Measurements from ENCODE around the gene SLC48A1.
A peak's percentile ranks its signal among the peaks of the same experiment; 100 is the strongest.

SLC48A1 gene

DNA sequence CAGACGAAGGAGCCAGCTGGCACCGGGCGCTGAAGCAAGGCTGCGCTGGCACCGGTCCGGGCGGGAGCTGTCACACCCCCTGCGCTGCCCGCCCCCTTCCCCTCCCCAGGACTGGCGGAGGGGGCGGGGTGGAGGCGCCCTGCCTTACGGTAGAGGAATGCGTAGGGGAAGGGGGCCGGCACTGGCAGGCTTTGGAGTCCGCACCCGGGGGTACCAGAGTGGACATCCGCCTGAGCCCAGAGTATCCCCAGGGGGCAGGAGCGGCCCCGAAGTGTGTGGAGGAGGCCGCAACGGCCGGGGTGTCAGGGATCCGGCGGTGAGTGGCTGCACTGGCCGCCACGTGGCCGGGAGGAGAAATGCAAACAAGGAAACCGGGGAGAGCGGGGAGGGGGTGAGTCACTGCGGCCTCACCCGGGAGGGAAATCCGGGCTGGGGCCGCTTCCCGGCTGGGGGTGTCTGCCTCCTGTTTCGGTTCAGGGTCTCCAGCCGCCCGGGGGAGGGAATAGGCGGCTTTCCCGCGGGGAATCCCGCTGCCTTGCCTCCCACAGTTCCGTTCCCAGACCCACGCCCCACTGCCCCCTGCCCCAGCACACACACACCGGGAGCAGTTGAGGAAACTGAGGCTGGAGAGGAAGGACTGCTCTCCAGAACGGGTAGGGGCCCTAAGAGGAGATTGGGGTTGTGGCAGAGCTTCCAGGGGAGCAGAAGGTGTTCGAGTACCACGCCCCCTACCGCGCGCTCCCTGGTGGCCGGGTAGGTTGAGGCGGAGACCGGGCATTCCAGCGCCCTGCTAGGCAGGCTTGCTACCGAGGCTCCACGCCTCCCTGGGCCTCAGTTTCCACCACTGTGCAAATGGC lies 14.0 kb upstream of the SLC48A1 start, which contains the start of gene RAPGEF3:
TSS of gene RAPGEF3 (minus strand) at position 47 of the 857 bp plus-strand sequence. CDS start 324 bp downstream, outside the sequence.
- peak; percentile 45 for DNase-seq

DNA sequence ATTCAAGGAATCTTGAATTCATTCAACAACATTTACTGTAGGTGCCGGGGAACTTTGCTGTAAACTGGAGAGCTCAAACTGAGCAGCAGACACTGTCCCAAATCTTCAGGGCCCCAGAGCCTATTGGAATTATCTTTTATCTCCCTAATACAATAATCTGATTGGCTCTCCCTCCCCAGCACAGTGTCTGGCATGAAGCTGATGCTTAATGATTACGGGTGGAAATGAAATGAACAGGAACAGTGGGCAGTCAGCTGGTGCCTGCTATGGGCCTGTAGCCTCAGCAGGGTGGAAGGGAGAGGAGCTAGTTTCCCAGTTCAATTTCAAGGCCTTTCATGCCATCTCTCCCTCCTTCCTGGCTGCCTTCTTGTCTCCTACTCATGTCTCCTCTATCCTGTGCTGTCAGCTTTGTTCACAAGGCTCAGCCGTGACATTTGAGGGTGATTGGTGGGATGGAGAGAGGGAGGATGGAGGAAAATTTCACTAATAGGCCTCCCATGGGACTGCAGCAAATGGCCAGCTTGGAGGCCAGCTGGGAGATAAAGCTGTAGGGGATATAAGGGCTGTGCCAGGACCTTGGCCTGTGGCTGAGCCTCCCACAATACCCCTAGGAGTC lies 10.1 kb upstream of the SLC48A1 start:
- no peak for DNase-seq

- DNase-seq, result no peak
Observed at GRCh38 chr12:47763481-47764346, 9.3 kb upstream of the SLC48A1 start.

- no peak for DNase-seq
Observed at GRCh38 chr12:47766502-47767215, 6.4 kb upstream of the SLC48A1 start.

DNA sequence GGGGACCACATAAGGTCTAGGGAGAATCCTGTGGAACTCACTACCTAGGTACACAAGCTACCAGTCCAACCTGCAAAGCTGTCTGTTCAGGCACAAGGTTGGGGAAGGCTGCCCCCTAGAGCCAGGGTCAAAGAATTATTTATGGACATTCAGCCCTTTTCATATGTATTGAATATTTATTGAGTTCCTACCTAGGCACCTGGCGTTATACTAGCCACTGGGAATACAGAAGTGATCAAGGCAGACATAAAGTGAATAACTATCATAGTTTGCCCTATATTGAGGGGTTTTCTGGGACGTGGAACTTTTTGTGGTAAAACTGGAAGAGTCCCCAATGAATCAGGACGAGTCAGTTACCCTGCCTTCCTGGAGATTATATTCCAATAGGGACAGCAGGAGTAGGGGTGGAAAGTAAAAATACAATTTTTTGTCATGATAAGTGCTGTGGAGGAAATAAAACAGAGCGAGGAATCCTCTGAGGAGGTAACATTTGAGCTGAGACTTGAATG lies 5.8 kb upstream of the SLC48A1 start:
- no peak for DNase-seq

DNA sequence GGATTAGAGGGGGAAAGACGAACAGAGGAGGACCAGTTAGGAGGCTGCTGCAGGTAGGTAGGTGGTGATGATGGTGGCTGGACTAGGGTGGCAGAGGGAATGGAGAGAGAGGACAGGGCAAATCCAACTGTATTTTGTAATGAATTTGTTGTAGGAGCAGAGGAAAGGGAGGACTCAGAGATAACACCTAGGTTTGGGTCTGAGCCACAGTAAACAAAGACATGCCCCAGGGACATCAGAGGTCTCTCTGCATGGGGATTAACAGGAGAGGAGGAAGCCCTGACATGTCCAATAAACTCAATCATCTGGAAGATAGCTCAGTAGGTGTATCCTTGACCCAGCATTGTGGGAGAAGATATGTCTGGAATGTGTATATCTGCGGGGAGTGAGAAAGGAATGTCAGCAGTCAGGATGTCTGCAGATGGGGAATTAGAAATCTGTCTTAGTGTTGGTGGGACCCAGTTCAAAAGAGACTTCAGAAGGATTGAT lies 4.7 kb upstream of the SLC48A1 start:
- no peak for DNase-seq

GRCh38 chr12:47769234-47770085 lies 3.6 kb upstream of the SLC48A1 start:
- no peak for DNase-seq

DNA sequence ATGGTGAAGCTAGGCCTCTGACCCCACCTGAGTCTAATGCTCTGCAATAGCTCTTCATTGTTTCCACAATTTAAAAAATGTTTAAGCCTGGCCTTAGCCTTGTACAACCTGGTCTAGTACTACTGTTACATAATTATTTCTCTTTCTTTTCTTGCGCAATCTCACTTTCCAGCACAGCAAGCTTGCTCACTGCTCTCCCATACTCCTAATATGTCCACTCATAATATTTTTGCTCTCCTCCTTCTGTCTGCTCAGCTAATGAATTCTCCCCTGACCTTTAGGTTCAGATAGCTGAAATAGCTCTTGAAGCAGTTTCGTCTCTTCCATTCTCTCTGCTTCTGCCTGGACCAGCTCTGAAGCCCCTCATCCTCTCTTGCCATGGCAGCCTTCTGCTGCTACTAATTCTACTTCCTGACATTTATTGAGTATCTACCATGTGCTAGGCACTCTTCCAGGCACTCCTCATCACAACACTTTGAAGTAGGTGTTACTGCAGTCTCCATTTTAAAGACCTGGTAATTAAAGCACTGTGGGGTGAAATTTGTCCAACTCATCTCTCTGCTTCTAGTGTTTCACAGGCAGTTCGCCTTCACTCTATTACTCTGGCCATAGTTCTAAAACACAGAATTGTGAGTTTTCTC lies 2.8 kb upstream of the SLC48A1 start:
- no peak for DNase-seq

GRCh38 chr12:47771304-47771703 lies 1.7 kb upstream of the SLC48A1 start:
- no peak for DNase-seq

DNA sequence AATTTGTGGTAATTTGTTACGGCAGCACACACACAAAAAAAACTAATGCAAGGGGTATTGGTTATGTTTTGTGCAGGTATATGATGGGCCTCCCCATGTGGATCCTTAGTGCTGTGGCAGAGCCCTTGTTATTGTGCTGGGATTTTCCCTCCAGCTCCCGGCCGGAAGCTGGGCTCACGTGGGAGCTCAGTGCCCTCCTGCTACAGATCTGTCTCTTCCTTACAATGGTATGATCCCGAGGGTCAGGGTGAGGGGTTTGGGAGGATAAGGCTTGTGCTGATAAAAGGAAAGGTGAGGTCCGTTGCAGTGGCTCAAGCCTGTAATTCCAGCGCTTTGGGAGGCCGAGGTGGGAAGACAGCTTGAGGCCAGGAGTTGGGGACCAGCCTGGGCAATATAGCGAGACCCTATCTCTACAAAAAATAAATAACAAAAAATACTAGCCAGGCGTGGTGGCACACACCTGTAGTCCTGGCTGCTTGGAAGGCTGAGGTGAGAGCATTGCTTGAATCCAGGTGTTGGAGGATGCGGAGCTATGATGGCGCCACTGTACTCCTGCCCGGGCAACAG lies 861 bp upstream of the SLC48A1 start:
- DNase-seq, result no peak

DNA sequence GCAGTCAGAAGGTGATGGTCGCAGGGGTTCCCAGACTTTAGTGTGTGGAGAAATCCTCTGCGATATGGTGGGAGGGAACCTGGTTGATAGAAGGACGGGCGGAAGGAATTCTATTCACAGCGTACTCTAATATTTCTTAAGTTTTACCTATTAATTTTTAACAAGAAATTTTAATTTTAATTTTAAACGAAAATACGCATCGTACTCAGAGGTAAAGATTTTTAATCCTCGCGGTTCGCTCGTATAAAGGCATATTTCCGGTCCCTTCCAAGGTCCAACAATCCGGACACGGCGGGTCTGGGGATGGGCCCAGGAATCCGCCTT lies 338 bp upstream of the SLC48A1 start:
- no peak for DNase-seq

- no peak for DNase-seq
Observed at GRCh38 chr12:47773858-47774580, 981 bp downstream of the SLC48A1 start.

- DNase-seq, result no peak
Observed at GRCh38 chr12:47774663-47775062, 1.6 kb downstream of the SLC48A1 start.

DNA sequence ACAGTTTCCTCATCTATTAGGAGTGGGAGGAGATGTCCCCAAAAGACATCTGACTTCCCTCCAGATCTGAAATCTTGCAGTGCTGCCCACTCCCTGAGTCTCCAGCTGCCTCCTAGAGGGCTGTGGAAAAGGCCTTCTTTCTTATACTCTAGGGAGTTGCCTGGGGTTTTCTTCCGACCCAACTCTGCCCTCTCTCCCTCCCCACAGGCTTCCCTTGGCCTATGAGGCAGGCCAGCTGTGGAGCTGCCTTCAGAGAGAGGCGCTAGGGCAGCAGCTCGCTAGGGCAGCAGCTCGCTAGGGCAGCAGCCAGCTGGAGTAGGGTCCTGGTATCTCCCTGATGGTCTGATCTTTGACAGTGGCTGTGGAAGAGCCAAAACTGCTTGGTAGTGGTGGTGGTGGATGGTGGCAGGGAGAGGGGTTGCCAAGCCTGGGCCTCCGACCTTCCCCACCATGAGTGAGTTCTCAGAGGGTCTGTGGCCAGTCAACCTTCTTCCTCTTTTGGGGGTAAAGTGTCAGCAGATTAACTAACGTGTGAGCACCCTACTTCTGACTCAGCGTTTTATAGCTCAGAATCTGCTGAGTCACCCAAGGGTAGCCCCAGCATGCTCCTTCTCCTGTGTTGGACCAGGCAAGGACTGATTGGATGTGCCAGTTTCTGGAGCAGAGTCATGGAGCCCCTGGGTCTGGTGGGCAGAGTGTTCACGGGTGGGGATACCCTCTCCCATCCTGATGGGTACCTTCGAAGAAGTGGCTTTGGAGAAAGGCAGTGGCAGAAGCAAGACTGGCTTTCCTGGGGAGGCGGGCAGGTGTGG lies 2.3 kb downstream of the SLC48A1 start:
- no peak for DNase-seq

DNA sequence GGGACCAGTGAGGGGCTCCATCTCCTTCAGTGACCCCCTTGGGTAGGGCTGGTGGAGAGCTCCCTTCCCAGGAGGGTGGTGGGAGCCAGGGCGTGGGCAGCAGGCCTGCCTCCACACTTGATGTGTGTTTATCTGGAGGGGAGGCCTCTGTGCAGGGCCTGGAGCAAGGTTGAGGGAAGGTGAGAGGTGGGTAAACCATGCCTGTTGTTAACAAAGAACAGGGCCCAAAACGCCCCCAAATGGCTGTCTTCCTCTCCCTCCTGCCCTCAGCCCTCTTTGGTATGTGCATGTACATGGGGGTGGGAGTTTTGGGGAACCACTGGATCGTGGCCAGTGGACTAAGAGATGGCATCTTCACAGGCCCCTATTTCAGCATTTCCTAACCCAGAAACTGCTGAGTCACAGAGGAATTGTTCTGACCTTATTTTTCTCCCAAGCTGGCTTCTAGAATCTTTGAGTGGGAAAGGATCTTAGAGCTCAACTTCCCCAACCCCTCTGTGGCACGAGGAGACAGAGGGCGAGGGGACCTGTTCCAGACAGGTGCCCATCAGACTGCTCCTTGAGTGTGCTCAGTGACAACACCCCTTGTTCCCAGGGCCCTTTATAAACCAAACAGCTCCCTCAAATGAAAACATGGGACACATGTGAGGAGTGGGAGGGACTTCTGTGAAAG lies 3.6 kb downstream of the SLC48A1 start:
- no peak for DNase-seq

GRCh38 chr12:47777151-47777550 lies 4.1 kb downstream of the SLC48A1 start:
- DNase-seq, result no peak

DNA sequence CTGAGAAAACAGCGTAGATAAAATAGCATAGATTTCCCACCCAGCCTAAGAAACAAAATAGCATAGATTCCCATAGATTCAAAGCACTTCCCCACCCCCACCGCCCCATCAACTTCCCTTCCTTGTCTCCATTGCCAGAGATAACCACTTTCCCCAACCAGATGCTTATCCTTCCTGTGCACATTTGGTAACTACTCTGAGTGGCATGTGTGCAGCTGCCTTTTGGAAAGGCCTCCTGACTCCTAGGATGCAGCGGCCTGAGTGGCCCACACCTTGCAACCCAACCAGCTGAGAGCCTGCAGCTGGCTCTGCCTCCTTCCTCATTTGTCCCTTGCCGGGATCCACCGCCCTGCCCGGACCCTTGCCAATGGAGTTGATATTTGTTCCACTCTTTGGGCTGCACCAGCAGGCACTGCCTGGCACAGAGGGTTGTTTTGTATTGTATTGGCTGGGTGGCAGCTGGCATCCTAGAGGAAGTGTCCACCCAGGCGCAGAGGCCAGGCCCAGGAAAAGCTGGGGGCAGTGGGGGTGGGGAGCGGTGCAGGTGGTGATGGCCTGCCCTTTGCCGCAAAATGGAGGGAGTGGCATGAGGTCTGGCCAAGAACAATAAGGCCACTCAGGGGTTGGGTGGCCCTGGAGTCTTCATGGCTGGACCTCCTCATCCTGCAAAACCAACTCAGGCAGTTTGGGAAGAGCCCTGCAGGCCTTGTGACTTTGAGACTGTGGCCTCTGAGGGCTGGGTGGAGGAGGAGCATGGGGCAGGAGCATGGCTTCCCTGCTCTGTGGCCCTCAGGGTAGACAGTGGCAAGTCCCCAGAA lies 4.9 kb downstream of the SLC48A1 start:
- DNase-seq, result no peak

All from activated gamma-delta T cell (primary cell).